A673 (cell line): Measurements from ENCODE around the gene SSBP2. TPM values are rescaled to one million over a fixed set of nuclear protein-coding genes. Genes with fewer than 3 reads are reported as not detected.

Source experiments
- BruUV-seq: library from RNA; stranded (reverse); fragments of 400-500 nt; replicated peaks from 2 replicates; lab custom pipeline; 2021; lab: Mats Ljungman, UMichigan
- CTCF ChIA-PET: fragments of 300-600 bp; sonication (Branson Sonifier 250); formaldehyde crosslinking; loops from one replicate; lab custom pipeline; 2022; ENCODE audit warnings: antibody characterized with exemption; lab: Charles Lee
- POLR2A ChIA-PET: fragments of 300-600 bp; sonication (Branson Sonifier 250); formaldehyde crosslinking; loops from one replicate; lab custom pipeline; 2022; ENCODE audit warnings: antibody characterized with exemption; ENCODE audit not compliant: low non-redundant PET; lab: Charles Lee
- DNase-seq: peaks from one replicate; pipeline ENCODE4 v3.0.0-alpha.2; 2015; ENCODE audit warnings: low spot score
- H3K27ac ChIP-seq: fragments of 200-600 bp; sonication (generic); 2 replicates; pipeline ENCODE4 v1.5.1; 2016; ENCODE audit warnings: mixed run types, low read depth, mild to moderate bottlenecking, mixed read lengths, antibody characterized with exemption, low read length; ENCODE audit not compliant: poor library complexity, severe bottlenecking
- H3K27me3 ChIP-seq: fragments of 200-600 bp; sonication (generic); replicated peaks from 2 replicates; pipeline ENCODE4 v1.6.1; 2017; ENCODE audit warnings: mixed run types, low read depth, mild to moderate bottlenecking, mixed read lengths, antibody characterized with exemption, low read length; ENCODE audit not compliant: insufficient read depth, poor library complexity
- H3K36me3 ChIP-seq: fragments of 200-600 bp; sonication (generic); 2 replicates; pipeline ENCODE4 v1.6.1; 2016; ENCODE audit warnings: mixed run types, mild to moderate bottlenecking, mixed read lengths, antibody characterized with exemption, low read length; ENCODE audit not compliant: insufficient read depth, poor library complexity, severe bottlenecking
- H3K4me1 ChIP-seq: fragments of 200-600 bp; sonication (generic); 2 replicates; pipeline ENCODE4 v1.6.1; 2017; ENCODE audit warnings: mixed run types, mild to moderate bottlenecking, mixed read lengths, antibody characterized with exemption, low read length; ENCODE audit not compliant: insufficient read depth, poor library complexity, severe bottlenecking
- H3K4me3 ChIP-seq: fragments of 200-600 bp; sonication (generic); 2 replicates; pipeline ENCODE4 v1.5.1; 2016; ENCODE audit warnings: low read depth, mixed run types, mild to moderate bottlenecking, mixed read lengths, low read length; ENCODE audit not compliant: poor library complexity, severe bottlenecking
- H3K9me3 ChIP-seq: fragments of 200-600 bp; sonication (generic); 2 replicates; pipeline ENCODE4 v1.6.1; 2016; ENCODE audit warnings: mixed run types, low read depth, mild to moderate bottlenecking, mixed read lengths, antibody characterized with exemption, low read length; ENCODE audit not compliant: poor library complexity, severe bottlenecking
- EZH2 ChIP-seq: fragments of 200-600 bp; sonication (generic); IDR thresholded peaks from 2 replicates; pipeline ENCODE4 v1.6.1; 2017; ENCODE audit warnings: borderline replicate concordance, low read depth, mild to moderate bottlenecking, mixed read lengths, antibody characterized with exemption, low read length; ENCODE audit not compliant: poor library complexity, severe bottlenecking
- intact Hi-C: fragments of 100-400 bp; cut with micrococcal nuclease; formaldehyde crosslinking; loops from one replicate; pipeline ENCODE4 v1.10.0; 2022; ENCODE audit not compliant: unreplicated experiment
- total RNA-seq: library from RNA; stranded (reverse); gene quantifications from 2 replicates; pipeline ENCODE4 v1.2.3, GENCODE V29; 2021
- TF ChIP-seq, protein P1 (sequence below): fragments of 300-800, 200-600 bp; sonication (generic); conservative IDR thresholded peaks from 2 replicates; pipeline ENCODE4 v1.5.1; 2017; ENCODE audit warnings: low read depth, mild to moderate bottlenecking, antibody characterized with exemption, low read length, moderate library complexity, mixed read lengths

SSBP2 gene
- total RNA-seq, 1 experiment from 2014 or later = 42.8 TPM

DNA sequence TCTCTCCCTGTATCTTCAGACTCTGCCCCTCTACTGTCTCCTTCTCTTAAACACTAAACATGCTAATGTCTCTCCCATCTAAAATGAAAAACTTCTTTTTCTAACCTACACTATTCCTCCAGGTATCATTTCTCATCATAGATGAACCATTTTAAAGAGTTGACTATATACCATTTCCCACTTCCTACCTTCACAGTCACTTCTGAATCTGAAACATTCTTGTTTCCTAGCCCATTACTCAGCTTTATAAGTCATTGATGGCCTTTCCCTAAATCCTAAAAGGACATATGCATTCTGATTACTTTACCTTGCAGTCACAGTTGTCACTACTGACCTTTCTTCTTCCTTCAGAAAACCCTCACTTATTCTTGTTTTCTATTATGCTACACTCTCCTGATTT, 118.2 kb downstream of the SSBP2 start:
- H3K36me3 ChIP-seq = no peaks in the 10 kb centered on the region
- no peaks in the 10 kb centered on the region for H3K9me3 ChIP-seq
- POLR2A ChIA-PET = no interaction called here
- CTCF ChIA-PET = no interaction called here
- no peaks in the 10 kb centered on the region for H3K4me1 ChIP-seq
- H3K4me3 ChIP-seq = no peak overlapping the region
- TF ChIP-seq, protein P1, sequence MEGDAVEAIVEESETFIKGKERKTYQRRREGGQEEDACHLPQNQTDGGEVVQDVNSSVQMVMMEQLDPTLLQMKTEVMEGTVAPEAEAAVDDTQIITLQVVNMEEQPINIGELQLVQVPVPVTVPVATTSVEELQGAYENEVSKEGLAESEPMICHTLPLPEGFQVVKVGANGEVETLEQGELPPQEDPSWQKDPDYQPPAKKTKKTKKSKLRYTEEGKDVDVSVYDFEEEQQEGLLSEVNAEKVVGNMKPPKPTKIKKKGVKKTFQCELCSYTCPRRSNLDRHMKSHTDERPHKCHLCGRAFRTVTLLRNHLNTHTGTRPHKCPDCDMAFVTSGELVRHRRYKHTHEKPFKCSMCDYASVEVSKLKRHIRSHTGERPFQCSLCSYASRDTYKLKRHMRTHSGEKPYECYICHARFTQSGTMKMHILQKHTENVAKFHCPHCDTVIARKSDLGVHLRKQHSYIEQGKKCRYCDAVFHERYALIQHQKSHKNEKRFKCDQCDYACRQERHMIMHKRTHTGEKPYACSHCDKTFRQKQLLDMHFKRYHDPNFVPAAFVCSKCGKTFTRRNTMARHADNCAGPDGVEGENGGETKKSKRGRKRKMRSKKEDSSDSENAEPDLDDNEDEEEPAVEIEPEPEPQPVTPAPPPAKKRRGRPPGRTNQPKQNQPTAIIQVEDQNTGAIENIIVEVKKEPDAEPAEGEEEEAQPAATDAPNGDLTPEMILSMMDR = no peak
- no peak for TF ChIP-seq EZH2
- intact Hi-C loops = no loop called here
- no TSS peak for BruUV-seq
- H3K27ac ChIP-seq = no peak overlapping the region
- no peaks in the 10 kb centered on the region for H3K27me3 ChIP-seq
- DNase-seq = no peak

DNA sequence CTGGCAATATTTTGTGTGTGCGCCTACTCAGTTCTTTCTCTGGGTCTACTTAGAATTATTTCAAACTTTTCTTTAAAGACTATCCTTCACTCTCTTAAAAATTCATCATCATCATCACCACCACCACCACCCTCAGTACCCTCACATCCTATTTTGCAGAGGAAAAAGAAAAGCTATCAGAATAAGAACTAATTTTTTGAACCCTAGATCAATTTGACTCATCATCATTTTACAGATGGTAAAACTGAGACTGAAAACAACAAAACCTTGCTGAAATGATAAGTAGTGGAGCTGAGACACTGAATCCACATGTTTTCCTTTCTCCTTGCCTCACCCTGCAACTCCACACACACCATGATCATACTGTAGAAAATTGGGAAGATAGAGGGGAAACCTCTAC, 119.3 kb downstream of the SSBP2 start:
- TF ChIP-seq, protein P1 = no peak
- no peak for TF ChIP-seq EZH2
- H3K27me3 ChIP-seq = no peaks in the 10 kb centered on the region
- DNase-seq = no peak
- H3K27ac ChIP-seq = no peak overlapping the region
- POLR2A ChIA-PET = no interaction called here
- CTCF ChIA-PET = no interaction called here
- peaks cover 7% of the 10 kb centered on the region for H3K4me1 ChIP-seq
- no TSS peak for BruUV-seq
- H3K36me3 ChIP-seq = no peaks in the 10 kb centered on the region
- intact Hi-C loops = loop anchor here (2.0 kb wide), 1 partner anchor 17 kb away; no protein-coding TSS in a partner anchor
- H3K9me3 ChIP-seq = no peaks in the 10 kb centered on the region
- H3K4me3 ChIP-seq = no peak overlapping the region

DNA sequence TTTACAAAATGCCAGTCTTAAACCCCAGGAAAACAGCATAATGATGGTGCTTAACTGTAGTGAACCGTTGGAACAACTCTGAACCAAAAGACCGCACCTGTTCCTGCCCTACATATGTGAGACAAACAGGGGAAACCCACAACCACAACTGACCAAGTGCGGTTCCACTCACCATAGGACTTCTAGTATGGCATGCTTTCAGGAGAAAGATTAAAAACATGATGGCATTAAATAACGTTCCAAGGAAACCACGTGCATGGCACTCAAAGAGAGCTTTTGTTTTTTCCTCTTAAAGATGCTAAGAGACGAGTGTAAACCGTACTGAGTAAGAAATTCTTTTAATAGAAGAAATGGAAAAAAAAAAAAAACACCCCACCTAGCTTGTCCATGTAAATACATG, 119.8 kb downstream of the SSBP2 start:
- DNase-seq = no peak
- no peak for TF ChIP-seq EZH2
- TF ChIP-seq, protein P1 = no peak
- Histone ChIP-seq H3K4me1 (peaks cover 12% of the 10 kb centered on the region), H3K9me3 (no peaks in the 10 kb centered on the region), H3K27me3 (no peaks in the 10 kb centered on the region), H3K36me3 (no peaks in the 10 kb centered on the region), H3K27ac (no peak overlapping the region), H3K4me3 (no peak overlapping the region)
- BruUV-seq = no TSS peak
- CTCF ChIA-PET = no interaction called here
- POLR2A ChIA-PET = no interaction called here
- intact Hi-C loops = loop anchor here (2.0 kb wide), 1 partner anchor 16 kb away; no protein-coding TSS in a partner anchor
